ENCODE results near the gene TRAF2.

TRAF2 gene

GRCh38 chr9:136907011-136907914 is 20.9 kb downstream of the TRAF2 start:
- no peak for DNase-seq (ENCODE audit: insufficient read length, low spot score)
- FAIRE-seq: no peak
- TF ChIP-seq, protein P1, sequence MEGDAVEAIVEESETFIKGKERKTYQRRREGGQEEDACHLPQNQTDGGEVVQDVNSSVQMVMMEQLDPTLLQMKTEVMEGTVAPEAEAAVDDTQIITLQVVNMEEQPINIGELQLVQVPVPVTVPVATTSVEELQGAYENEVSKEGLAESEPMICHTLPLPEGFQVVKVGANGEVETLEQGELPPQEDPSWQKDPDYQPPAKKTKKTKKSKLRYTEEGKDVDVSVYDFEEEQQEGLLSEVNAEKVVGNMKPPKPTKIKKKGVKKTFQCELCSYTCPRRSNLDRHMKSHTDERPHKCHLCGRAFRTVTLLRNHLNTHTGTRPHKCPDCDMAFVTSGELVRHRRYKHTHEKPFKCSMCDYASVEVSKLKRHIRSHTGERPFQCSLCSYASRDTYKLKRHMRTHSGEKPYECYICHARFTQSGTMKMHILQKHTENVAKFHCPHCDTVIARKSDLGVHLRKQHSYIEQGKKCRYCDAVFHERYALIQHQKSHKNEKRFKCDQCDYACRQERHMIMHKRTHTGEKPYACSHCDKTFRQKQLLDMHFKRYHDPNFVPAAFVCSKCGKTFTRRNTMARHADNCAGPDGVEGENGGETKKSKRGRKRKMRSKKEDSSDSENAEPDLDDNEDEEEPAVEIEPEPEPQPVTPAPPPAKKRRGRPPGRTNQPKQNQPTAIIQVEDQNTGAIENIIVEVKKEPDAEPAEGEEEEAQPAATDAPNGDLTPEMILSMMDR (IDR thresholded peaks at IDR 0.05; ENCODE audit: insufficient read depth, missing control alignments): no peak

- FAIRE-seq (no peak), DNase-seq (ENCODE audit: insufficient read length, low spot score) (no peak)
- TF ChIP-seq, protein P1 (IDR thresholded peaks at IDR 0.05; ENCODE audit: insufficient read depth, missing control alignments): no peak
These were observed 24.0 kb downstream of the TRAF2 start for GRCh38 chr9:136910197-136910900.

- DNase-seq (ENCODE audit: insufficient read length, low spot score): no peak
- TF ChIP-seq, protein P1 (IDR thresholded peaks at IDR 0.05; ENCODE audit: insufficient read depth, missing control alignments): no peak
- no peak for FAIRE-seq
These were observed 24.6 kb downstream of the TRAF2 start for GRCh38 chr9:136910901-136911245.

- no peak for DNase-seq (ENCODE audit: insufficient read length, low spot score)
- TF ChIP-seq, protein P1 (IDR thresholded peaks at IDR 0.05; ENCODE audit: insufficient read depth, missing control alignments): no peak
- FAIRE-seq: no peak
These were observed 27.6 kb downstream of the TRAF2 start for GRCh38 chr9:136913701-136914438.

DNA sequence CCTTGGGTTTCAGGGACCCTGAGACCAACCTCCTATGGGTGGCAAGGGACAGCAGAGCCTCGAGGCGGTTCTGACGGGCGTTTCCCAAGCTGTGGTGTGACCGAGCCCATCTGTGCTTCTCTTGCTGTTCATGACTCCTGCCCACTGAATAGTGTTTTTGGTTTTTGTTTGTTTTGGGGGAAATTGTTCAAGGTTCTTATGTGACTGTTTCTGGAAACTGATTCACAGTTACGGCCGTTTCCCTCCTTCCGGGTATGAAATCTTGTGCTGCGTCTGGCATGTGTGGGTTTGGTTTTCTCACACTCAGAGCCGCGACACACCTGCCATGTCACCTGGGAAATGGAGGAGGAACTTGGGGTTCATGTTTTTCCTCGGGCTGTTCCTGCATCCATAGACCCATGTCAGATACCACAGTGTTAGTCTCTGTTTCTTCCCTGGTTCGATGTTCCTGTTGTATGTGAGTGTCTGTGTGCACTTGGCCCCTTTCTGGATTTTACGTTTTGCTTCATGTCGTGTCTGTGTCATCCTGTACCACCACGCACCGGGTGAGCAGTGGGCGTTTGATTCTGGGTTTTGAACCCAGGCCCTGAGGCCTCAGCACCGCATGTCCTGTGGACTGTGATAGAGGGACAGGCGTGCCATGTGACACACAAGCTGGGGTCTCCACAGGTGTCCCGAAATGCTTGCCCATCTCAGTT is 29.5 kb downstream of the TRAF2 start:
- FAIRE-seq: no peak

More for the DNA sequence above, 29.5 kb downstream of the TRAF2 start:
- no peak for DNase-seq (ENCODE audit: insufficient read length, low spot score)
- TF ChIP-seq, protein P1 (IDR thresholded peaks at IDR 0.05; ENCODE audit: insufficient read depth, missing control alignments): no peak
